Measurements from ENCODE around the gene CCNQ.

CCNQ gene

GRCh38 chrX:153635388-153635787, 36.4 kb upstream of the CCNQ start:
- ATAC-seq (ENCODE audit: insufficient read depth, low read depth), result no peak
- no peak overlapping the region for H3K9ac ChIP-seq (ENCODE audit: low read depth, low read length)
- H3K9me3 ChIP-seq (ENCODE audit: insufficient read depth, low read length, severe bottlenecking), result no peaks in the 10 kb centered on the region
- H3K4me1 ChIP-seq (ENCODE audit: insufficient read depth, low read length), result no peaks in the 10 kb centered on the region
- no peak overlapping the region for H3K4me2 ChIP-seq (ENCODE audit: insufficient read depth, low read length)
- no peak overlapping the region for H2AFZ ChIP-seq (ENCODE audit: low read depth, low read length)
- no peak overlapping the region for H3K4me3 ChIP-seq (ENCODE audit: low read depth in 1 of 2, low read length in 2 of 2)
- no peak overlapping the region for H3K27ac ChIP-seq (ENCODE audit: low read length)
- DNase-seq, result no peak
- TF ChIP-seq, protein P1, sequence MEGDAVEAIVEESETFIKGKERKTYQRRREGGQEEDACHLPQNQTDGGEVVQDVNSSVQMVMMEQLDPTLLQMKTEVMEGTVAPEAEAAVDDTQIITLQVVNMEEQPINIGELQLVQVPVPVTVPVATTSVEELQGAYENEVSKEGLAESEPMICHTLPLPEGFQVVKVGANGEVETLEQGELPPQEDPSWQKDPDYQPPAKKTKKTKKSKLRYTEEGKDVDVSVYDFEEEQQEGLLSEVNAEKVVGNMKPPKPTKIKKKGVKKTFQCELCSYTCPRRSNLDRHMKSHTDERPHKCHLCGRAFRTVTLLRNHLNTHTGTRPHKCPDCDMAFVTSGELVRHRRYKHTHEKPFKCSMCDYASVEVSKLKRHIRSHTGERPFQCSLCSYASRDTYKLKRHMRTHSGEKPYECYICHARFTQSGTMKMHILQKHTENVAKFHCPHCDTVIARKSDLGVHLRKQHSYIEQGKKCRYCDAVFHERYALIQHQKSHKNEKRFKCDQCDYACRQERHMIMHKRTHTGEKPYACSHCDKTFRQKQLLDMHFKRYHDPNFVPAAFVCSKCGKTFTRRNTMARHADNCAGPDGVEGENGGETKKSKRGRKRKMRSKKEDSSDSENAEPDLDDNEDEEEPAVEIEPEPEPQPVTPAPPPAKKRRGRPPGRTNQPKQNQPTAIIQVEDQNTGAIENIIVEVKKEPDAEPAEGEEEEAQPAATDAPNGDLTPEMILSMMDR (IDR thresholded peaks at IDR 0.05; ENCODE audit: borderline replicate concordance, extremely low read depth, low read length, poor library complexity, severe bottlenecking), result no peak
- TF ChIP-seq EZH2 (IDR thresholded peaks at IDR 0.05; ENCODE audit: borderline replicate concordance, low read depth, low read length, severe bottlenecking), result no peak
- no peaks in the 10 kb centered on the region for H3K36me3 ChIP-seq (ENCODE audit: insufficient read depth, low read length)
- H3K27me3 ChIP-seq (ENCODE audit: insufficient read depth, low read length, poor library complexity), result no peaks in the 10 kb centered on the region
- H4K20me1 ChIP-seq (ENCODE audit: insufficient read depth, low read length), result no peaks in the 10 kb centered on the region
- H3K79me2 ChIP-seq (ENCODE audit: insufficient read depth, low read length), result no peaks in the 10 kb centered on the region

GRCh38 chrX:153634832-153635231, 35.9 kb upstream of the CCNQ start:
- DNase-seq, result no peak
- Histone ChIP-seq H3K79me2 (ENCODE audit: insufficient read depth, low read length) (no peaks in the 10 kb centered on the region), H3K4me2 (ENCODE audit: insufficient read depth, low read length) (no peak overlapping the region), H3K36me3 (ENCODE audit: insufficient read depth, low read length) (no peaks in the 10 kb centered on the region), H3K4me3 (ENCODE audit: low read depth in 1 of 2, low read length in 2 of 2) (no peak overlapping the region), H2AFZ (ENCODE audit: low read depth, low read length) (no peak overlapping the region), H3K9ac (ENCODE audit: low read depth, low read length) (no peak overlapping the region), H3K9me3 (ENCODE audit: insufficient read depth, low read length, severe bottlenecking) (no peaks in the 10 kb centered on the region), H3K4me1 (ENCODE audit: insufficient read depth, low read length) (no peaks in the 10 kb centered on the region), H3K27me3 (ENCODE audit: insufficient read depth, low read length, poor library complexity) (no peaks in the 10 kb centered on the region), H4K20me1 (ENCODE audit: insufficient read depth, low read length) (no peaks in the 10 kb centered on the region), H3K27ac (ENCODE audit: low read length) (no peak overlapping the region)
- ATAC-seq (ENCODE audit: insufficient read depth, low read depth), result no peak
- TF ChIP-seq, protein P1 (IDR thresholded peaks at IDR 0.05; ENCODE audit: borderline replicate concordance, extremely low read depth, low read length, poor library complexity, severe bottlenecking), result no peak
- no peak for TF ChIP-seq EZH2 (IDR thresholded peaks at IDR 0.05; ENCODE audit: borderline replicate concordance, low read depth, low read length, severe bottlenecking)

DNA sequence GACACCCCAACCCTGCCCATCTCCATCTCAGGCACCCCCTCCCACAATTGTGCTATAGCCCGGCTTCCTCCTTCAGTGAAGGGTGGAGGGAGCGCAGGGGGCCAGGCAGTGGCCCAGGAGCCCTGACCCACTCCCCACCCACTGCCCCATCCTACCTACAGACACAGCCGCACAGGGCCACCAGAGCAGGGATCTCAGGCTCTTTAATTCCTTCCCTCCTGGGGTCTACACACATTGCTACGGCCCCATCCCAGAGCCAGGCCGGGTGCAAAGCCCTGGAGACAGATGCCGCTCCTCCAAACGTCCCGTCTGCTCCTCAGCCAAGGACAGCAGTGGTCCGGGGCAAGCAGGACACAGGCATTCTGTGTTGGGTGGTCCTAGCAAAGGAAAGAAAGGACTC, 35.3 kb upstream of the CCNQ start:
- Histone ChIP-seq H3K27me3 (ENCODE audit: insufficient read depth, low read length, poor library complexity) (no peaks in the 10 kb centered on the region), H3K36me3 (ENCODE audit: insufficient read depth, low read length) (no peaks in the 10 kb centered on the region)
- no peak for ATAC-seq (ENCODE audit: insufficient read depth, low read depth)

More for the DNA sequence above, 35.3 kb upstream of the CCNQ start:
- no peak overlapping the region for H3K9ac ChIP-seq (ENCODE audit: low read depth, low read length)
- H3K9me3 ChIP-seq (ENCODE audit: insufficient read depth, low read length, severe bottlenecking), result no peaks in the 10 kb centered on the region
- H3K4me3 ChIP-seq (ENCODE audit: low read depth in 1 of 2, low read length in 2 of 2), result no peak overlapping the region
- H3K4me2 ChIP-seq (ENCODE audit: insufficient read depth, low read length), result no peak overlapping the region
- H3K79me2 ChIP-seq (ENCODE audit: insufficient read depth, low read length), result no peaks in the 10 kb centered on the region
- no peak overlapping the region for H3K27ac ChIP-seq (ENCODE audit: low read length)
- no peak for DNase-seq
- H3K4me1 ChIP-seq (ENCODE audit: insufficient read depth, low read length), result no peaks in the 10 kb centered on the region
- no peaks in the 10 kb centered on the region for H4K20me1 ChIP-seq (ENCODE audit: insufficient read depth, low read length)
- H2AFZ ChIP-seq (ENCODE audit: low read depth, low read length), result no peak overlapping the region
- TF ChIP-seq EZH2 (IDR thresholded peaks at IDR 0.05; ENCODE audit: borderline replicate concordance, low read depth, low read length, severe bottlenecking), result no peak
- TF ChIP-seq, protein P1 (IDR thresholded peaks at IDR 0.05; ENCODE audit: borderline replicate concordance, extremely low read depth, low read length, poor library complexity, severe bottlenecking), result no peak
